HFFc6 (cell line): Measurements from ENCODE around the gene TEX11. TPM values are rescaled to one million over a fixed set of nuclear protein-coding genes. Genes with fewer than 3 reads are reported as not detected.

Experiments used
- DNase-seq: peaks from one replicate; pipeline ENCODE4 v3.0.0-alpha.2; 2018
- H3K27ac Mint-ChIP-seq: 2 replicates; pipeline ENCODE4 v1.8.0; 2020; ENCODE audit warnings: mild to moderate bottlenecking, mixed read lengths
- H3K27me3 Mint-ChIP-seq: 2 replicates; pipeline ENCODE4 v1.8.0; 2021; ENCODE audit warnings: mild to moderate bottlenecking, moderate library complexity, mixed read lengths; ENCODE audit not compliant: insufficient read depth
- H3K36me3 Mint-ChIP-seq: 2 replicates; pipeline ENCODE4 v1.8.0; 2021; ENCODE audit warnings: low read depth, mixed read lengths
- H3K4me1 Mint-ChIP-seq: 2 replicates; pipeline ENCODE4 v1.8.0; 2020; ENCODE audit warnings: low read depth, mixed read lengths
- H3K4me3 Mint-ChIP-seq: 2 replicates; pipeline ENCODE4 v1.8.0; 2020; ENCODE audit warnings: mild to moderate bottlenecking, moderate library complexity, mixed read lengths
- H3K9me3 Mint-ChIP-seq: 2 replicates; pipeline ENCODE4 v1.8.0; 2020; ENCODE audit warnings: mild to moderate bottlenecking, mixed read lengths
- CTCF ChIP-seq: fragments of 200-600 bp; sonication (generic); IDR thresholded peaks from 2 replicates; pipeline ENCODE4 v1.5.0; 2021; ENCODE audit warnings: antibody characterized with exemption, mild to moderate bottlenecking
- total RNA-seq, 6 experiments: library from RNA; stranded (reverse); fragmentation: NEBNext Ultra II Directional; extraction: Animal tissue kit (Norgen Biotek cat#: 25700); gene quantifications; 2 replicates in 1 of 6; 3 replicates in 5 of 6; pipeline ENCODE4 v1.2.3, GENCODE V29; 2021

TEX11 gene
- total RNA-seq, 6 experiments from 2014 or later, result not detected

DNA sequence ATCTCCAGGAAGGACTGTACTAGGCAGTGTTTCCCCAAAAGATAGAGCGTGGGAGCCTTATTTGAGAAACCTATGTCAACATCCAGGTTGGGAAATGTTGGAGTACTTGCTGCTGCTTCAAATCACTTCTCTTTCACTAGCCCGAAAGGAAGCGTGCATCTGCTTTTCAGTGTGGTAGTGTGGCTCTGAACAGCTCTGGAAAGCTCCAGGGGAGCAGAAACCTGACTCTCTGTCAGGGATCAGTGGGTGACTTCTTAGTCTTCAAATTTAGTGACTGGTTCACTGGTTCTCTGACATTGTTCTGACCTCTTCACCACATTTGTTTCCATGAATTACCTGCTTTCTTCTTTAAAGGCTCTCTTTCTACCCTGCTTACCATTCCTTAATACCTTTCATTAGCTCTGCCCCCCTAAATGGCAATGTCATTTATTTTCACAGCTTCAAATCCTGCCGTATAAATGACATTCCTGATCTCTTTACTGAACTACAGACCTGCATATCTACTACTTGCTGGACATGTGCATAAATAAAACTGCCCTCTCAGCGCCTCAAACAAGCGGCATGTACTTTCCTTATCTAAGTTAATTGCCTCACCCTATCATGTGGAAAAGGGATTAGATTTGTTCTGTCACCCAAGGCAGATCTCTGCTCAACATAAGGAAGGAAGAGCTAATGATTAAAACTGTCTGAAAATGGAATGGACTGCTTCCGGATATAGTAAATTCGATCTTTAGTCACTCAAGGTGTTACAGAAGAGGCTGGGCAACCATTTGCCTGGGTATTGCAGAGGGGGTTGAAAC lies 426.8 kb downstream of the TEX11 start:
- no peak for TF ChIP-seq CTCF
- no peak overlapping the region for H3K4me3 Mint-ChIP-seq
- 0 out of 2 replicates have a peak, but pooled peaks cover 3% of the 10 kb centered on the region for H3K36me3 Mint-ChIP-seq
- H3K9me3 Mint-ChIP-seq, result no peaks in the 10 kb centered on the region
- peaks cover 55% of the 10 kb centered on the region for H3K4me1 Mint-ChIP-seq
- no peak for DNase-seq
- no peaks in the 10 kb centered on the region for H3K27me3 Mint-ChIP-seq
- peak overlapping the region; percentile 98 for H3K27ac Mint-ChIP-seq

DNA sequence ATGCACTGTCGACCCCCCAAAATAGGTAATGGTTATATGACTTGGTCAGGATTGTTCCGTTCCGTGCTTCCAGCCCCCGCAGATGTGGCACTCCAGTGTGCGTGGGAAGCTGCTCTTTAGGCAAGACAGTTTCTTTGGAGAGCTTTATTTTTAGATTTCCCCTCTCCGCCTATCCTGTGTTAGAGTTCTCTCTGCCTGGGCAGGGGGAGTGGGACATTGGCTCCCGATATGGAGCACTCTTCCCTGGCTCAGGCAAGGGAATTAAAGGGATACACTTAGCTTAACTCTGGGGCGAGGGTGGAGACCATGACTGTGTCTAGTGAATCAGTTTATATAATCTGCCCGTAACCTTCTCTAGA lies 427.9 kb downstream of the TEX11 start:
- Mint-ChIP-seq H3K4me1 (peaks cover 57% of the 10 kb centered on the region), H3K27ac (peak overlapping the region; percentile 98), H3K27me3 (no peaks in the 10 kb centered on the region), H3K36me3 (0 out of 2 replicates have a peak, but pooled peaks cover 3% of the 10 kb centered on the region), H3K9me3 (no peaks in the 10 kb centered on the region), H3K4me3 (peak overlapping the region; percentile 67; the same call in 1 of the 2 replicates)
- TF ChIP-seq CTCF, result no peak
- DNase-seq, result no peak

DNA sequence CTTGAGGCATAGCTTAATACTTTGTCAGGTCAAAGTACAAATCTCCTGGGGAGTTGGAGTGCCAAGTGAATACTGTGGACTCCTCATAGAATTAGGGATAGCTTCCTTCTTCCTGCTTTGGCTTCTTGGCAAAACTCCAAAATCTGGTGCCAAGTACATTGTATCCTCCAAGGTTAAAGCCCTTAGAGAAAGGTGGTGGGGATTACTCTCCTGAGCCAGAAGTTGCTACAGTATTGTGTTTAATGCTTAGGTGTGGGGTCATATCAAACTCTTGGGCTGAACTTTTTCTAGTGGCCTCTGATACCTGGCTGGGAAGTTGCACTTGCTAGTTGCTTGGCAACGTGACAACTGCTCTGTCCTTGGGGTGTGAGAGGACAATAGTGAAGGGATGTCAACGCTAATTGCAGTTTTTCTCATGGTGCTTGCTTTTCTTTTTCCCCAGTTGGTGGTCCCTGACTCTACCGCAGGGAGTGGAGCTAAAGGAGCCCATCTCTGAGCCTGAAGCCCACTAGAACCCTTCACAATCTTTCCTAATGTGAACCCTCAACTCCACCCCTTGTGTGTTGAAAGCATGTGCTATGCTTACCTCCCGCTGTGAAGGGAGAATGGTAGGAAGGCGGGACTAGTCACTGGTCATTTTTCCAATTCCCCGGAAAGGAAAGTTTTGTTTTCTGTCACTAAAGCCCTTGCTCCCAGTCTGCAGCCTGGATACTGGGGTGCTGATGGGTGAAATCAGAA lies 428.4 kb downstream of the TEX11 start:
- no peak for TF ChIP-seq CTCF
- peaks cover 62% of the 10 kb centered on the region for H3K4me1 Mint-ChIP-seq
- peak overlapping the region; percentile 67; the same call in 1 of the 2 replicates for H3K4me3 Mint-ChIP-seq
- no peak for DNase-seq
- H3K9me3 Mint-ChIP-seq, result no peaks in the 10 kb centered on the region
- peak overlapping the region; percentile 98 for H3K27ac Mint-ChIP-seq
- no peaks in the 10 kb centered on the region for H3K27me3 Mint-ChIP-seq
- 0 out of 2 replicates have a peak, but pooled peaks cover 3% of the 10 kb centered on the region for H3K36me3 Mint-ChIP-seq

DNA sequence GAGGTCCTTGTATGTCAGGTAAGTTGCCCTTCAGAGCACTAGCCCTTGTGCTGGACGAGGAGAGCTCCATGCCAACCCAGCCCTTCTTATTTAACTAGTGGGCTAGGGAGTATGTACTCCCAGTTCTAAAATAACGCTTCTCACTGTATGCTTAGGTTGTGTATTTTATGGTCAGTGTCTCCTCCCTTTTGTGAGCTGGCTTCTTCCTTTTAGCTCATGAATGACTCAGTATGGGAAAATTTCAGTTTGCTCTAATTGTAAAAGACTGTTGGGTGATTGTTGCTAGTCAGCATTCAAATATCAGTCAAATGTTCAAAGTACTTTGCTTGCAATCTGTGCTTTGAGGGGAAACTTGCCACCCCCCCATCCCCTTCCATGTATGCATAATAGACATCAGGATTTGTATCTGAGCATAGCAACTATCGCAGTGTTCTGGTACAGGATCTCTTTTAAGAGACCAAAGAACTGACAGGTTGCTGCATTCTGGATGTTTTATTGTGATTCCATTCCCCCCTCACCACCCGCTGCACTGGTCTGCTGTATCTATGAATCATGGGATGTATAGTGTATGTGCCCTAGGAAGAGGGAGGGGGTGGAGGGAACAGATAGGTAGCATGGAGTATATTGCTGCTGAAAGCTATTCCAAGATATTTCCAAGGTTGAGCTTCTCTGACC lies 429.1 kb downstream of the TEX11 start:
- H3K4me3 Mint-ChIP-seq, result peak overlapping the region; percentile 67
- H3K27me3 Mint-ChIP-seq, result no peaks in the 10 kb centered on the region
- peaks cover 62% of the 10 kb centered on the region for H3K4me1 Mint-ChIP-seq
- no peaks in the 10 kb centered on the region for H3K9me3 Mint-ChIP-seq
- H3K27ac Mint-ChIP-seq, result peak overlapping the region; percentile 98
- TF ChIP-seq CTCF, result no peak
- peak; percentile 74 for DNase-seq
- 0 out of 2 replicates have a peak, but pooled peaks cover 3% of the 10 kb centered on the region for H3K36me3 Mint-ChIP-seq

Other genes with a start within 250 kb of the TEX11 start
- gene SLC7A3, start 22.4 kb upstream of the TEX11 start, total RNA-seq, result not detected
- gene SNX12, start 159.6 kb upstream of the TEX11 start, total RNA-seq, result 100 to 1,000 TPM in 1 of 6 experiments, 10 to 100 TPM in 5; 87.0 to 101 (median 91.1) TPM
- gene FOXO4, start 187.1 kb upstream of the TEX11 start, total RNA-seq, result 1 to 10 TPM; 4.0 to 8.1 (median 6.0) TPM
- not detected for gene CXorf65, start 198.0 kb upstream of the TEX11 start, total RNA-seq
- under 1 TPM in 2 of 6 experiments, not detected in 4; 0.37 to 0.43 TPM for gene IL2RG, start 202.9 kb upstream of the TEX11 start, total RNA-seq
- 10 to 100 TPM; 22.8 to 31.2 (median 28.5) TPM for gene MED12, start 209.9 kb upstream of the TEX11 start, total RNA-seq
- gene NLGN3, start 236.1 kb upstream of the TEX11 start, total RNA-seq, result under 1 TPM; 0.14 to 0.48 (median 0.29) TPM